ENCODE measurements around the gene NELL2. TPM values are rescaled to one million over a fixed set of nuclear protein-coding genes. Genes with fewer than 3 reads are reported as not detected.

The NELL2 gene
- total RNA-seq, 2 experiments from 2014 or later = 0.95 to 1.8 TPM

GRCh38 chr12:44531320-44531971, 344.7 kb downstream of the NELL2 start:
- ChIA-PET CTCF (ENCODE audit: unreplicated experiment) (no interaction called here), POLR2A (interaction anchor here (0.9 kb wide), 1 partner anchor 14 kb away, joined by 3 read pairs; no protein-coding TSS in a partner anchor)
- Histone ChIP-seq H3K79me2 (ENCODE audit: insufficient read depth, low read depth, low read length) (no peaks in the 10 kb centered on the region), H3K4me3 (ENCODE audit: low read depth, low read length, poor library complexity, severe bottlenecking) (no peak overlapping the region), H2AFZ (ENCODE audit: low read length) (no peak overlapping the region), H3K4me2 (ENCODE audit: low read length) (no peak overlapping the region), H3K9me2 (ENCODE audit: insufficient read depth, low read length) (no peaks in the 10 kb centered on the region), H3K4me1 (ENCODE audit: insufficient read depth, low read length, poor library complexity, severe bottlenecking) (no peaks in the 10 kb centered on the region), H4K20me1 (ENCODE audit: insufficient read depth, low read length) (no peaks in the 10 kb centered on the region), H3K36me3 (ENCODE audit: insufficient read depth, low read length) (no peaks in the 10 kb centered on the region), H3K9me3 (ENCODE audit: low read length) (no peaks in the 10 kb centered on the region), H3K27ac (ENCODE audit: low read depth, low read length, poor library complexity, severe bottlenecking) (no peak overlapping the region)
- no peak for DNase-seq (ENCODE audit: low spot score)
- no TSS peak for BruUV-seq (replicated peaks)
- intact Hi-C loops (cut with micrococcal nuclease; ENCODE audit: unreplicated experiment) = no loop called here
- TF ChIP-seq CTCF (conservative IDR thresholded peaks at IDR 0.05; ENCODE audit: low read length) (no peak), EZH2phosphoT487 (IDR thresholded peaks at IDR 0.05; ENCODE audit: borderline replicate concordance, low read depth, low read length) (no peak)

- Histone ChIP-seq H2AFZ (ENCODE audit: low read length) (no peak overlapping the region), H3K79me2 (ENCODE audit: insufficient read depth, low read depth, low read length) (no peaks in the 10 kb centered on the region), H4K20me1 (ENCODE audit: insufficient read depth, low read length) (no peaks in the 10 kb centered on the region), H3K4me2 (ENCODE audit: low read length) (no peak overlapping the region), H3K9me3 (ENCODE audit: low read length) (no peaks in the 10 kb centered on the region), H3K9me2 (ENCODE audit: insufficient read depth, low read length) (no peaks in the 10 kb centered on the region), H3K27ac (ENCODE audit: low read depth, low read length, poor library complexity, severe bottlenecking) (no peak overlapping the region), H3K4me3 (ENCODE audit: low read depth, low read length, poor library complexity, severe bottlenecking) (no peak overlapping the region), H3K4me1 (ENCODE audit: insufficient read depth, low read length, poor library complexity, severe bottlenecking) (no peaks in the 10 kb centered on the region), H3K36me3 (ENCODE audit: insufficient read depth, low read length) (no peaks in the 10 kb centered on the region)
- no peak for DNase-seq (ENCODE audit: low spot score)
- TF ChIP-seq CTCF (conservative IDR thresholded peaks at IDR 0.05; ENCODE audit: low read length) = no peak; the same call in 1 of the 2 replicates
- TF ChIP-seq EZH2phosphoT487 (IDR thresholded peaks at IDR 0.05; ENCODE audit: borderline replicate concordance, low read depth, low read length) = no peak
- no TSS peak for BruUV-seq (replicated peaks)
- CTCF ChIA-PET (ENCODE audit: unreplicated experiment) = no interaction called here
- intact Hi-C loops (cut with micrococcal nuclease; ENCODE audit: unreplicated experiment) = no loop called here
- POLR2A ChIA-PET = interaction anchor here (0.7 kb wide), 1 partner anchor 130 kb away, joined by 3 read pairs; no protein-coding TSS in a partner anchor
Measured at GRCh38 chr12:44526655-44527182, 349.4 kb downstream of the NELL2 start.

Data from OCI-LY7 (cell line).